Trophoblast cell (in vitro differentiated cells and primary cell): ENCODE results near the gene PRDM1.

Experiments used
- DNase-seq, 2 donors: peaks; one replicate each; pipeline ENCODE4 v3.0.0-alpha.2; 2016
- H2AFZ ChIP-seq: 2 replicates; pipeline ENCODE4 v1.6.1; 2013; ENCODE audit warnings: low read length, moderate library complexity, mild to moderate bottlenecking; ENCODE audit not compliant: insufficient read depth, poor library complexity
- H2AK5ac ChIP-seq: 2 replicates; pipeline ENCODE4 v1.6.1; 2013; ENCODE audit warnings: mild to moderate bottlenecking, low read length
- H2BK120ac ChIP-seq: 2 replicates; pipeline ENCODE4 v1.6.1; 2013; ENCODE audit warnings: low read length, mild to moderate bottlenecking, moderate library complexity; ENCODE audit not compliant: insufficient read depth, poor library complexity
- H2BK12ac ChIP-seq: 2 replicates; pipeline ENCODE4 v1.6.1; 2013; ENCODE audit warnings: mild to moderate bottlenecking, low read length, moderate library complexity
- H2BK5ac ChIP-seq: 2 replicates; pipeline ENCODE4 v1.6.1; 2013; ENCODE audit warnings: low read length, low read depth, moderate library complexity, mild to moderate bottlenecking; ENCODE audit not compliant: poor library complexity
- H3K14ac ChIP-seq: 2 replicates; pipeline ENCODE4 v1.6.1; 2013; ENCODE audit warnings: mild to moderate bottlenecking, low read length
- H3K18ac ChIP-seq: 2 replicates; pipeline ENCODE4 v1.6.1; 2013; ENCODE audit warnings: mild to moderate bottlenecking, low read length
- H3K23ac ChIP-seq: 2 replicates; pipeline ENCODE4 v1.6.1; 2013; ENCODE audit warnings: low read length
- H3K27ac ChIP-seq: 2 replicates; pipeline ENCODE4 v1.5.1; 2013; ENCODE audit warnings: low read depth, mild to moderate bottlenecking, inconsistent platforms, low read length, moderate library complexity
- H3K27me3 ChIP-seq: 2 replicates; pipeline ENCODE4 v1.6.1; 2013; ENCODE audit warnings: inconsistent platforms, mild to moderate bottlenecking, low read length, moderate library complexity; ENCODE audit not compliant: insufficient read depth
- H3K36me3 ChIP-seq, 2 experiments: 1 replicate in 1 of 2; 2 replicates in 1 of 2; pipeline ENCODE4 v1.6.1; 2013; ENCODE audit warnings: low read length in 2 of 2, mild to moderate bottlenecking in 2 of 2, moderate library complexity in 1 of 2; ENCODE audit not compliant: insufficient read depth in 2 of 2, control insufficient read depth in 1 of 2
- H3K4ac ChIP-seq: 2 replicates; pipeline ENCODE4 v1.6.1; 2013; ENCODE audit warnings: low read depth, mild to moderate bottlenecking, low read length, moderate library complexity
- H3K4me1 ChIP-seq, 2 experiments: 1 replicate in 1 of 2; 2 replicates in 1 of 2; pipeline ENCODE4 v1.6.1; 2013; ENCODE audit warnings: low read length in 2 of 2, mild to moderate bottlenecking in 2 of 2, moderate library complexity in 1 of 2; ENCODE audit not compliant: insufficient read depth in 2 of 2, control insufficient read depth in 1 of 2
- H3K4me2 ChIP-seq: 2 replicates; pipeline ENCODE4 v1.6.1; 2013; ENCODE audit warnings: inconsistent platforms, mild to moderate bottlenecking, low read length, moderate library complexity
- H3K4me3 ChIP-seq: 2 replicates; pipeline ENCODE4 v1.5.1; 2013; ENCODE audit warnings: mild to moderate bottlenecking, low read depth, low read length, inconsistent platforms
- H3K79me1 ChIP-seq: one replicate; pipeline ENCODE4 v1.6.1; 2013; ENCODE audit warnings: low read length
- H3K79me2 ChIP-seq: 2 replicates; pipeline ENCODE4 v1.6.1; 2013; ENCODE audit warnings: low read length, mild to moderate bottlenecking; ENCODE audit not compliant: control insufficient read depth, insufficient read depth, poor library complexity
- H3K9ac ChIP-seq: 2 replicates; pipeline ENCODE4 v1.6.1; 2013; ENCODE audit warnings: mild to moderate bottlenecking, low read length
- H3K9me3 ChIP-seq: 2 replicates; pipeline ENCODE4 v1.6.1; 2013; ENCODE audit warnings: low read depth, mild to moderate bottlenecking, control low read depth, inconsistent platforms, low read length; ENCODE audit not compliant: insufficient read depth
- H4K12ac ChIP-seq: 2 replicates; pipeline ENCODE4 v1.6.1; 2013; ENCODE audit warnings: low read depth, mild to moderate bottlenecking, low read length, moderate library complexity
- H4K8ac ChIP-seq: 2 replicates; pipeline ENCODE4 v1.6.1; 2013; ENCODE audit warnings: low read depth, mild to moderate bottlenecking, low read length, moderate library complexity
- H4K91ac ChIP-seq: one replicate; pipeline ENCODE4 v1.6.1; 2013; ENCODE audit warnings: low read depth, mild to moderate bottlenecking, low read length, moderate library complexity
- WGBS: extraction: QIAGEN DNeasy Blood & Tissue Kit; methylation state at CpG from one replicate; pipeline ENCODE4 v1.1.7; 2013; ENCODE audit warnings: missing lambda C conversion rate; ENCODE audit not compliant: insufficient read length, insufficient coverage; ENCODE audit errors: extremely low coverage; 5-methylcytosine and 5-hydroxymethylcytosine counted together

Gene PRDM1

GRCh38 chr6:106119546-106119945 lies 33.4 kb downstream of the PRDM1 start:
- H2AFZ ChIP-seq, result no peak overlapping the region
- no peaks in the 10 kb centered on the region for H3K36me3 ChIP-seq
- no peaks in the 10 kb centered on the region for H3K27me3 ChIP-seq
- H3K18ac ChIP-seq, result no peak overlapping the region
- no peaks in the 10 kb centered on the region for H3K79me1 ChIP-seq
- no peak overlapping the region for H2BK12ac ChIP-seq
- H3K23ac ChIP-seq, result no peak overlapping the region
- H2AK5ac ChIP-seq, result no peak overlapping the region
- H3K4ac ChIP-seq, result no peak overlapping the region
- no peak overlapping the region for H2BK5ac ChIP-seq
- H3K27ac ChIP-seq, result peak overlapping the region; percentile 35
- H3K4me2 ChIP-seq, result peak overlapping the region; percentile 27
- H3K9ac ChIP-seq, result no peak overlapping the region
- no peak overlapping the region for H4K8ac ChIP-seq
- peaks cover 2 to 9% of the 10 kb centered on the region in 2 experiments for H3K4me1 ChIP-seq
- H3K4me3 ChIP-seq, result no peak overlapping the region
- no CpG with 5 or more reads among the region's 9 CpGs for WGBS
- peak; percentile 95 to 98 for DNase-seq
- H4K12ac ChIP-seq, result no peak overlapping the region
- H3K9me3 ChIP-seq, result peaks cover 2% of the 10 kb centered on the region
- no peaks in the 10 kb centered on the region for H3K79me2 ChIP-seq
- H3K14ac ChIP-seq, result no peak overlapping the region
- H2BK120ac ChIP-seq, result no peak overlapping the region
- H4K91ac ChIP-seq, result no peak overlapping the region

DNA sequence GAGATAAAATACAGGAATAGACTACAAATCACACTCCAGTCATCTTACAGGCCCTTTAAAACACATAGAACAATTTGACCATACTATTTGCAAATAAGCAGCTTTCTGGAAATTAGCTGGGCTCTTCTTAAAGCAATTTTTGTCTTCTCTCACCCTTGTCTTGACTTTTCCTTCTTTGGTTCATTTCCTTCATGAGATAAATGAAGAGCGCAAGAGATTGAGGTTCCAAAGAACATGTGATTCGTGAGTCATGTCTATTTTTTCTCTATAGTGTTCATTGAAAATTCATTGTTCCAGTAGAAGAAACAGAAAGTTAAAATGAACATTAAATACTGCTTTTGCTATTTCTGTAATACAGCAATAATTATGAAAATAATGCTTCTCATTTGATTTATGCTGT lies 33.9 kb downstream of the PRDM1 start:
- Histone ChIP-seq H4K91ac (no peak overlapping the region), H3K4ac (no peak overlapping the region), H2BK120ac (no peak overlapping the region), H3K9me3 (no peaks in the 10 kb centered on the region), H3K27ac (no peak overlapping the region), H3K79me1 (no peaks in the 10 kb centered on the region), H3K27me3 (no peaks in the 10 kb centered on the region), H2AK5ac (no peak overlapping the region), H2BK5ac (no peak overlapping the region), H3K36me3 (no peaks in the 10 kb centered on the region), H2AFZ (no peak overlapping the region), H2BK12ac (no peak overlapping the region), H3K23ac (no peak overlapping the region), H3K79me2 (no peaks in the 10 kb centered on the region), H3K18ac (no peak overlapping the region), H4K8ac (no peak overlapping the region), H3K4me1 (peaks cover 2 to 9% of the 10 kb centered on the region in 2 experiments), H4K12ac (no peak overlapping the region), H3K4me2 (no peak overlapping the region), H3K9ac (no peak overlapping the region), H3K4me3 (no peak overlapping the region), H3K14ac (no peak overlapping the region)
- no CpG with 5 or more reads among the region's 2 CpGs for WGBS
- DNase-seq, result no peak

GRCh38 chr6:106120406-106120805 lies 34.3 kb downstream of the PRDM1 start:
- H4K8ac ChIP-seq, result no peak overlapping the region
- H4K12ac ChIP-seq, result no peak overlapping the region
- DNase-seq, result no peak
- no peak overlapping the region for H2BK12ac ChIP-seq
- no peaks in the 10 kb centered on the region for H3K79me2 ChIP-seq
- H2AK5ac ChIP-seq, result no peak overlapping the region
- H3K4me2 ChIP-seq, result no peak overlapping the region
- no peaks in the 10 kb centered on the region for H3K36me3 ChIP-seq
- H2AFZ ChIP-seq, result no peak overlapping the region
- no peak overlapping the region for H2BK120ac ChIP-seq
- H3K4me3 ChIP-seq, result no peak overlapping the region
- H2BK5ac ChIP-seq, result no peak overlapping the region
- H3K79me1 ChIP-seq, result no peaks in the 10 kb centered on the region
- H3K4ac ChIP-seq, result no peak overlapping the region
- H3K23ac ChIP-seq, result no peak overlapping the region
- H3K4me1 ChIP-seq, result peaks cover 2 to 9% of the 10 kb centered on the region in 2 experiments
- H3K9me3 ChIP-seq, result no peaks in the 10 kb centered on the region
- no peak overlapping the region for H3K18ac ChIP-seq
- H3K27me3 ChIP-seq, result no peaks in the 10 kb centered on the region
- H3K9ac ChIP-seq, result no peak overlapping the region
- no peak overlapping the region for H3K14ac ChIP-seq
- no peak overlapping the region for H3K27ac ChIP-seq
- H4K91ac ChIP-seq, result no peak overlapping the region
- no CpG with 5 or more reads among the region's 6 CpGs for WGBS

- Histone ChIP-seq H3K27ac (no peak overlapping the region), H2AK5ac (no peak overlapping the region), H3K79me2 (no peaks in the 10 kb centered on the region), H4K12ac (no peak overlapping the region), H3K23ac (no peak overlapping the region), H3K36me3 (no peaks in the 10 kb centered on the region), H3K18ac (no peak overlapping the region), H3K79me1 (no peaks in the 10 kb centered on the region), H3K9ac (no peak overlapping the region), H2AFZ (no peak overlapping the region), H3K4me2 (no peak overlapping the region), H3K14ac (no peak overlapping the region), H2BK5ac (no peak overlapping the region), H4K91ac (no peak overlapping the region), H3K4me3 (no peak overlapping the region), H4K8ac (no peak overlapping the region), H3K4ac (no peak overlapping the region), H3K9me3 (no peaks in the 10 kb centered on the region), H3K27me3 (no peaks in the 10 kb centered on the region), H2BK120ac (no peak overlapping the region), H2BK12ac (no peak overlapping the region), H3K4me1 (peaks cover 2 to 9% of the 10 kb centered on the region in 2 experiments)
- WGBS, result no CpG with 5 or more reads among the region's 6 CpGs
- peak; percentile 59 to 64 for DNase-seq
Observed at GRCh38 chr6:106122306-106122918, 36.3 kb downstream of the PRDM1 start.
